ENCODE results near the gene PAX8. TPM values are rescaled to one million over a fixed set of nuclear protein-coding genes. Genes with fewer than 3 reads are reported as not detected.

PAX8 gene
- total RNA-seq, 5 donors from 2014 or later (not counting 1 experiment from before 2014, with no cell fraction given), result 1.0 to 1.8 (median 1.3) TPM

DNA sequence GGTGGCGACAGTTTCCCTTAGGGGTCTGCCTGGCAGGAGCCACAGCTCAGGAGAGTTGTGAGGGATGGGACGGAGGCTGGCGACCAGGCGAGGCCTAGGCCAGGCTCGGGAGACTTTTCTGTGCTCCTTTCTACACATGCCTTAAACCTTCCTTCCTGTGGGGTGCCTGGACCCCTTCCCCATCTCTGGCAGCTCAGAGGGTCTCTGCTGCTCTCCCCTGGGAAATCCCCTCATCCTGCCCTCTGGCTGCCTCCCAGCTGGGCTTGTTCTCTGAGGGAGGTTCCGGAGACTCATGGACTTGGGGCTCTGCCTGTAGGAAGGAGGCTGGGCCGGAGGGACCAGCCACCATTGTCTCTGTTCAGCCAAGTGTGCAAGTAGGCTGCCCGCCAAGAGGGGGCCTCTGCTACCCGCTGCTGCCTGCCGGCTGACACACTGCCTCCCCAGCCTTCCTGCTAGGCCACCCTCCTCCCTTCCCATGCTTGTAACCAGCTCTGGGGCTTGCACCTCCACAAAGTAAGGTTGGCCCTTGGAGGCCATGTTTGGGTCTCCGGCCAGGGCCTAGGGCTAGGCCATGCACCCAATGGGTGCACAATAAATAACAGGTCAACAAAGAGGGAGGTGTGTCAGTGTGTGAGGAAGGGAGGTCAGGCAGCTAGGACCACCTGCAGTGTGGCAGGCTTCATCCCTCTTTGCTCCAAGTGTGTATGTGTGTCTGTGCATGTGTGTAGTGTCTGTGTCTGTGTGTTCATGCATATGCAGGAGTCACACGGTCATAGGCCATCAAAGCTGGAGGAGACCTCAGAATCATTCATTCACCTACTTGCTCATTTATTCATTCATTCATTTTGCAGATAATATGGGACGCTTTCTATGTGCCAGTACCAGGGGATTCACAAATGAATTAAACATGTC lies 76.2 kb downstream of the PAX8 start:
- POLR2A ChIA-PET, result no interaction called here
- no peaks in the 10 kb centered on the region for H3K9me3 Mint-ChIP-seq
- H3K27me3 Mint-ChIP-seq, result no peaks in the 10 kb centered on the region
- DNase-seq (no peak), ATAC-seq (replicated peaks in 1 of 4) (no peak)
- Histone ChIP-seq H3K4me3 (ENCODE audit: control insufficient read depth in 1 of 2, extremely low read depth in 1 of 2, low read length in 1 of 2) (no peak overlapping the region), H3K36me3 (ENCODE audit: control insufficient read depth in 2 of 2, extremely low read depth in 1 of 2, insufficient read depth in 1 of 2, low read length in 1 of 2) (peaks cover 10 to 54% of the 10 kb centered on the region in 2 donors), H3K4me1 (ENCODE audit: control insufficient read depth in 1 of 2, extremely low read depth in 1 of 2, insufficient read depth in 2 of 2, low read length in 2 of 2) (peaks cover 0 to 26% of the 10 kb centered on the region in 2 experiments), H3K9me3 (no peaks in the 10 kb centered on the region), H3K27me3 (replicated peaks in 1 of 2; ENCODE audit: control insufficient read depth in 2 of 2, extremely low read depth in 1 of 2, insufficient read depth in 2 of 2, low read length in 1 of 2) (no peaks in the 10 kb centered on the region), H3K27ac (ENCODE audit: low read length) (no peak overlapping the region)
- H3K4me1 Mint-ChIP-seq, result peaks cover 15 to 28% (median 23%) of the 10 kb centered on the region in 3 donors
- peak overlapping the region; percentile 24 to 44 for H3K27ac Mint-ChIP-seq
- CTCF ChIA-PET, result interaction anchor here (0.8 to 4.3 kb wide), 4 partner anchors 40 to 67 kb away, joined by 3 to 58 read pairs (median 6); no protein-coding TSS in a partner anchor
- no peak overlapping the region for H3K4me3 Mint-ChIP-seq
- 67% methylated on average over 5 of the region's 13 CpGs for WGBS (ENCODE audit: insufficient coverage)
- peaks cover 17% of the 10 kb centered on the region for H3K36me3 Mint-ChIP-seq

- H3K27ac ChIP-seq (ENCODE audit: low read length), result no peak overlapping the region
- peaks cover 0 to 26% of the 10 kb centered on the region in 2 experiments for H3K4me1 ChIP-seq (ENCODE audit: control insufficient read depth in 1 of 2, extremely low read depth in 1 of 2, insufficient read depth in 2 of 2, low read length in 2 of 2)
- H3K9me3 ChIP-seq, result no peaks in the 10 kb centered on the region
- 90% methylated on average over 2 of the region's 8 CpGs for WGBS (ENCODE audit: insufficient coverage)
- no peak overlapping the region for H3K27ac Mint-ChIP-seq
- CTCF ChIA-PET, result interaction anchor here in 1 of 2 donors (0.6 to 1.3 kb wide), 2 partner anchors 64 to 184 kb away, joined by 4 to 8 read pairs; no protein-coding TSS in a partner anchor
- peaks cover 24% of the 10 kb centered on the region for H3K36me3 Mint-ChIP-seq
- peaks cover 17 to 29% (median 28%) of the 10 kb centered on the region in 3 donors for H3K4me1 Mint-ChIP-seq
- POLR2A ChIA-PET, result no interaction called here
- H3K27me3 ChIP-seq (replicated peaks in 1 of 2; ENCODE audit: control insufficient read depth in 2 of 2, extremely low read depth in 1 of 2, insufficient read depth in 2 of 2, low read length in 1 of 2), result no peaks in the 10 kb centered on the region
- H3K4me3 Mint-ChIP-seq, result no peak overlapping the region
- no peaks in the 10 kb centered on the region for H3K27me3 Mint-ChIP-seq
- ATAC-seq (replicated peaks in 1 of 4) (no peak), DNase-seq (no peak)
- H3K9me3 Mint-ChIP-seq, result no peaks in the 10 kb centered on the region
- H3K36me3 ChIP-seq (ENCODE audit: control insufficient read depth in 2 of 2, extremely low read depth in 1 of 2, insufficient read depth in 1 of 2, low read length in 1 of 2), result peaks cover 13 to 63% of the 10 kb centered on the region in 2 donors
- no peak overlapping the region for H3K4me3 ChIP-seq (ENCODE audit: control insufficient read depth in 1 of 2, extremely low read depth in 1 of 2, low read length in 1 of 2)
Observed at GRCh38 chr2:113201496-113202304, 77.0 kb downstream of the PAX8 start.

GRCh38 chr2:113200736-113201490 lies 77.8 kb downstream of the PAX8 start:
- ChIA-PET CTCF (interaction anchor here (0.6 to 5.1 kb wide), 3 partner anchors 63 to 185 kb away, joined by 4 to 73 read pairs (median 34); no protein-coding TSS in a partner anchor), POLR2A (no interaction called here)
- H3K27ac Mint-ChIP-seq, result peak overlapping the region in 1 of 2 donors; percentile 59
- no peak overlapping the region for H3K4me3 Mint-ChIP-seq
- no peaks in the 10 kb centered on the region for H3K27me3 ChIP-seq (replicated peaks in 1 of 2; ENCODE audit: control insufficient read depth in 2 of 2, extremely low read depth in 1 of 2, insufficient read depth in 2 of 2, low read length in 1 of 2)
- no peak for ATAC-seq (replicated peaks in 1 of 4)
- H3K9me3 ChIP-seq, result no peaks in the 10 kb centered on the region
- H3K36me3 ChIP-seq (ENCODE audit: control insufficient read depth in 2 of 2, extremely low read depth in 1 of 2, insufficient read depth in 1 of 2, low read length in 1 of 2), result peaks cover 14 to 71% of the 10 kb centered on the region in 2 donors
- DNase-seq, result no peak
- WGBS (ENCODE audit: insufficient coverage), result 98% methylated on average over 9 of the region's 17 CpGs
- H3K27ac ChIP-seq (ENCODE audit: low read length), result no peak overlapping the region
- no peaks in the 10 kb centered on the region for H3K9me3 Mint-ChIP-seq
- H3K27me3 Mint-ChIP-seq, result no peaks in the 10 kb centered on the region
- H3K4me1 ChIP-seq (ENCODE audit: control insufficient read depth in 1 of 2, extremely low read depth in 1 of 2, insufficient read depth in 2 of 2, low read length in 2 of 2), result peaks cover 0 to 31% of the 10 kb centered on the region in 2 experiments
- H3K4me3 ChIP-seq (ENCODE audit: control insufficient read depth in 1 of 2, extremely low read depth in 1 of 2, low read length in 1 of 2), result no peak overlapping the region
- H3K4me1 Mint-ChIP-seq, result peaks cover 17 to 31% (median 31%) of the 10 kb centered on the region in 3 donors
- H3K36me3 Mint-ChIP-seq, result peaks cover 32% of the 10 kb centered on the region

DNA sequence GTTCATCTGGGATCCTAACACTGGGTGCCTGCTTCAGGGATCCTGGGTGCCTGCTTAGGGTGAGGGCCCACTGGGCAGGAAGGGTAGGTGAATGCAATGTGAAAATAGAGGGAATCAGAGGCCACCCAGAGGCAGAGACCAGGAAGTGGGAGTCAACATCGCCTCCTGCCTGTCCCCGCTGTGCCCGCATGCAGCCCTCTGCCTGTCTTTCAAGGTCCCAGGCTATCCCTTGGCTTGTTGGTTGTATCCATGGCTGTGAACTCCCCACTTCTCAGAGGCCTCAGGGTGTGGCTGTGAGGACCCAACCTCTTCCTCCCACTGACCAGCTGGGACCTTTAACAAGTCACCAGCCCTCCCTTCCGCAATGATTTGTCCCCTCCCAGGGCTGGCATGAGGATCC lies 78.5 kb downstream of the PAX8 start:
- 93% methylated on average over 3 of the region's 4 CpGs for WGBS (ENCODE audit: insufficient coverage)
- POLR2A ChIA-PET, result no interaction called here
- Mint-ChIP-seq H3K27me3 (no peaks in the 10 kb centered on the region), H3K4me1 (peaks cover 14 to 36% (median 31%) of the 10 kb centered on the region in 3 donors), H3K4me3 (no peak overlapping the region), H3K27ac (peak overlapping the region; percentile 59 to 73), H3K9me3 (no peaks in the 10 kb centered on the region), H3K36me3 (peaks cover 39% of the 10 kb centered on the region)
- CTCF ChIA-PET, result interaction anchor here (3.4 to 5.1 kb wide), 2 partner anchors 62 to 63 kb away, joined by 34 to 73 read pairs; no protein-coding TSS in a partner anchor
- no peak for DNase-seq
- H3K9me3 ChIP-seq, result no peaks in the 10 kb centered on the region
- no peaks in the 10 kb centered on the region for H3K27me3 ChIP-seq (replicated peaks in 1 of 2; ENCODE audit: control insufficient read depth in 2 of 2, extremely low read depth in 1 of 2, insufficient read depth in 2 of 2, low read length in 1 of 2)
- no peak overlapping the region for H3K4me3 ChIP-seq (ENCODE audit: control insufficient read depth in 1 of 2, extremely low read depth in 1 of 2, low read length in 1 of 2)
- ATAC-seq (replicated peaks in 1 of 4), result no peak
- H3K4me1 ChIP-seq (ENCODE audit: control insufficient read depth in 1 of 2, extremely low read depth in 1 of 2, insufficient read depth in 2 of 2, low read length in 2 of 2), result peaks cover 0 to 32% of the 10 kb centered on the region in 2 experiments
- H3K27ac ChIP-seq (ENCODE audit: low read length), result no peak overlapping the region
- H3K36me3 ChIP-seq (ENCODE audit: control insufficient read depth in 2 of 2, extremely low read depth in 1 of 2, insufficient read depth in 1 of 2, low read length in 1 of 2), result peaks cover 14 to 77% of the 10 kb centered on the region in 2 donors

DNA sequence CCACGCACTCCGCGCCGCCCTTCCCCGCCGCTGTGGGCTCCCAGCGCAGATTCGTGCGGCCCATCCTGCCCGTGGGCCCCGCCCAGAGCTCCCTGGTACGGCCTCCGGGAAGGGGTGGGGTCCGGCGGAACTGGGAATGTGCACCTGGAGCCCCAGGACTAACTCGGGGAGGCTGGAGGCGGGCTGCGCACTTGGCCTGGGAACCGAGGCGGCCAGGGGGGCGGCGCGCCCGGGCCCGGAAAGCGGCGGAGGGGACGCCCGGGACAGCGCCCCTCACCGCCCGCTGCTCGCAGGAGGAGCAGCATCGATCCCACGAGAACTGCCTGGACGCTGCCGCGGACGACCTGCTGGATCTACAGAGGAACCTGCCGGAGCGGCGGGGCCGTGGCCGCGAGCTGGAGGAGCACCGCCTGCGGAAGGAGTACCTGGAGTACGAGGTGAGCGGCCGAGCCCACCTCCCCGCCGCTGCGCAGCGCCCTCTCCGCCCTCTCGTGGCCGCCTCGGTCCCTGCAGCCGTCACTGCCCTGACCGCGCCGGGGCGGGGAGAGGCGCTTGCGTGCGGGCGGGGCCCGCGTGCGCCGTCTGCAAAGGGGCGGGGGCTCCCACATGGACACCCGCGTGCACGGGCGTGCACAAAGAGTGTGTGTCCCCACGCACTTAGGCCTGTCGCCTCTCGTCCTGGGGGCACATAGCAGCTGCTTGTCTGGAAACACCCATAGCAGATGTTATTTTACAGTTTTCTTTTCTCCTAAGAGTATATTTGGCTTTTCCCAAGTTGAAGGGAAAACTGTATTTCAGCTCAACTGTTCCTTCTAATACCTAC lies 79.7 kb downstream of the PAX8 start:
- no peak overlapping the region for H3K4me3 ChIP-seq (ENCODE audit: control insufficient read depth in 1 of 2, extremely low read depth in 1 of 2, low read length in 1 of 2)
- Mint-ChIP-seq H3K4me3 (peak overlapping the region in 1 of 3 donors; percentile 28), H3K4me1 (peaks cover 7 to 39% (median 24%) of the 10 kb centered on the region in 3 donors), H3K27ac (peak overlapping the region in 1 of 2 donors; percentile 59), H3K36me3 (peaks cover 49% of the 10 kb centered on the region), H3K9me3 (no peaks in the 10 kb centered on the region), H3K27me3 (no peaks in the 10 kb centered on the region)
- H3K27ac ChIP-seq (ENCODE audit: low read length), result no peak overlapping the region
- H3K9me3 ChIP-seq, result no peaks in the 10 kb centered on the region
- ChIA-PET CTCF (interaction anchor here (0.6 to 5.1 kb wide), 15 partner anchors 12 to 948 kb away, joined by 3 to 73 read pairs (median 4); partner anchors contain the start of gene PSD4 (in 2 of the 2)), POLR2A (no interaction called here)
- H3K27me3 ChIP-seq (replicated peaks in 1 of 2; ENCODE audit: control insufficient read depth in 2 of 2, extremely low read depth in 1 of 2, insufficient read depth in 2 of 2, low read length in 1 of 2), result no peaks in the 10 kb centered on the region
- peak; percentile 70 to 86 (median 80) for ATAC-seq (replicated peaks in 1 of 4)
- peaks cover 0 to 20% of the 10 kb centered on the region in 2 experiments for H3K4me1 ChIP-seq (ENCODE audit: control insufficient read depth in 1 of 2, extremely low read depth in 1 of 2, insufficient read depth in 2 of 2, low read length in 2 of 2)
- peak; percentile 15 to 81 (median 66) for DNase-seq
- WGBS (ENCODE audit: insufficient coverage), result 72% methylated on average over 72 of the region's 79 CpGs
- peaks cover 17 to 88% of the 10 kb centered on the region in 2 donors for H3K36me3 ChIP-seq (ENCODE audit: control insufficient read depth in 2 of 2, extremely low read depth in 1 of 2, insufficient read depth in 1 of 2, low read length in 1 of 2)
